Caco-2 (cell line): ENCODE data around the gene DIRAS1. TPM values are rescaled to one million over a fixed set of nuclear protein-coding genes. Genes with fewer than 3 reads are reported as not detected.

Experiments
- BruUV-seq: library from RNA; stranded (reverse); fragments of 400-500 nt; replicated peaks from 2 replicates; lab custom pipeline; 2021; lab: Mats Ljungman, UMichigan
- CTCF ChIA-PET: fragments of 300-600 bp; sonication (Branson Sonifier 250); formaldehyde crosslinking; loops from one replicate; lab custom pipeline; 2022; ENCODE audit warnings: antibody characterized with exemption; lab: Charles Lee
- POLR2A ChIA-PET: fragments of 300-600 bp; sonication (Branson Sonifier 250); formaldehyde crosslinking; loops from one replicate; lab custom pipeline; 2022; ENCODE audit warnings: antibody characterized with exemption; lab: Charles Lee
- DNase-seq, 2 experiments: peaks; one replicate each; pipeline versions ENCODE4 v3.0.0 to v3.0.0-alpha.2; 2020 to 2022
- H3K27me3 ChIP-seq: replicated peaks from 2 replicates; pipeline ENCODE4 v1.6.0; 2011; ENCODE audit warnings: low read length; ENCODE audit not compliant: control insufficient read depth, insufficient read depth
- H3K36me3 ChIP-seq: 2 replicates; pipeline ENCODE4 v1.5.1; 2011; ENCODE audit warnings: low read length; ENCODE audit not compliant: control insufficient read depth, insufficient read depth
- H3K4me1 ChIP-seq: fragments of 250-450 bp; sonication (Bioruptor Pico); 2 replicates; pipeline ENCODE4 v1.5.1; 2020; ENCODE audit warnings: mild to moderate bottlenecking
- H3K4me3 ChIP-seq: 2 replicates; pipeline ENCODE4 v1.5.1; 2011; ENCODE audit warnings: low read depth, mild to moderate bottlenecking, control low read depth, low read length
- H3K9me3 ChIP-seq: fragments of 250-450 bp; sonication (Bioruptor Pico); 2 replicates; pipeline ENCODE4 v1.5.1; 2020; ENCODE audit warnings: mild to moderate bottlenecking, moderate library complexity
- H3K27ac Mint-ChIP-seq: one replicate; pipeline ENCODE4 v1.8.0; 2022; ENCODE audit warnings: mixed read lengths; ENCODE audit not compliant: unreplicated experiment
- H3K27me3 Mint-ChIP-seq: one replicate; pipeline ENCODE4 v1.8.0; 2022; ENCODE audit warnings: mixed read lengths; ENCODE audit not compliant: insufficient read depth, unreplicated experiment
- H3K36me3 Mint-ChIP-seq: one replicate; pipeline ENCODE4 v1.8.0; 2022; ENCODE audit warnings: mild to moderate bottlenecking, mixed read lengths; ENCODE audit not compliant: insufficient read depth, unreplicated experiment
- H3K4me1 Mint-ChIP-seq: one replicate; pipeline ENCODE4 v1.8.0; 2022; ENCODE audit warnings: low read depth, mixed read lengths; ENCODE audit not compliant: unreplicated experiment
- H3K4me3 Mint-ChIP-seq: one replicate; pipeline ENCODE4 v1.8.0; 2022; ENCODE audit warnings: mild to moderate bottlenecking, moderate library complexity, mixed read lengths; ENCODE audit not compliant: unreplicated experiment
- H3K9me3 Mint-ChIP-seq: one replicate; pipeline ENCODE4 v1.8.0; 2022; ENCODE audit warnings: mixed read lengths; ENCODE audit not compliant: unreplicated experiment
- intact Hi-C: fragments of 100-400 bp; cut with micrococcal nuclease; formaldehyde crosslinking; loops from one replicate; pipeline ENCODE4 v1.10.0; 2022; ENCODE audit not compliant: unreplicated experiment
- total RNA-seq: library from RNA; stranded (reverse); gene quantifications from 2 replicates; pipeline ENCODE4 v1.2.3, GENCODE V29; 2022
- TF ChIP-seq, protein P1 (sequence below), 2 experiments: fragments of 200-600 bp in 1 of 2; IDR thresholded peaks; 1 replicate in 1 of 2; 2 replicates in 1 of 2; pipeline versions ENCODE4 v1.5.1 to v1.8.0; 2011 to 2022; ENCODE audit warnings: antibody characterized with exemption in 1 of 2, control low read depth in 1 of 2, inconsistent platforms in 1 of 2, low read depth in 1 of 2, low read length in 1 of 2, mild to moderate bottlenecking in 1 of 2, moderate library complexity in 1 of 2; ENCODE audit not compliant: insufficient read depth in 1 of 2, severe bottlenecking in 1 of 2, unreplicated experiment in 1 of 2

The DIRAS1 gene
- total RNA-seq, 1 experiment from 2014 or later, result 2.3 TPM

DNA sequence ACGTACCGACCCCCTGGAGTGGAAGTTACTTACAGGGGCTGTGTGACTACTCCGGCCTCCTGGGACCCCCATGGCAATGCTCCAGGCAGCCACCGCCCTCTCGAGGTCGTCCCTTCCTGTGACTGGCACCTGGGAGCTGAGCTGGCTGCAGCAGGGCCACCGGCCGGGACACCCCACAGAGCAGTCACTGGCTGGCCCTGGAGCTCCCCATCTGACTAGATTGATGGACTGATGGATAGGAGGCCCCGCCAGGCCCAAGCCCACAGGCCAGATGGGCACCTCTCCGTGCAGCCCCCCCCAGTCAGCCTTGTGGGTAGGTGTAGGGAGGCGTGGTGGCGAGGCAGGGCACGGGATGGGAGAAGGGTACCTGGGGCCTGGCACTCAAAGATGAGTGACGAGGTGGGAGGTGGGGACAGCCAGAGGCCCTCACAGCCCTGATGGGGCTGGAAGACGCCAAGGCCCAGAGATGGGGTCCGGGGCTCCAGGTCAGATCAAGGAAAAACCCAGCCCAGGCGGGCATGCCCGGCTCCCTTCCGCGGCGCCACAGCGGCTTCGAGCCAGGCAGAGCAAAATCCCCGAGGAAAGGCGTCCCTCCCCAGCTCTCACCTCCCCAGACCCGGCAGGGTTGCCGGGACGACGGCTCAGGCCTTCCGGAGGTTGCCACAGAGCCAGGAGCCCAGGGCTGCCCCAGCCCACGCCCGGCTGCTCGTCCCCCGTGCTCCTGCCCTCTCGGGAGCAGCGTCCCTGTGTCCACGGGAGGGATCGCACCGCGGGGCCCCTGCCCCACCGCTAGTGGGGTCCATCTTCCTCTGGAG lies 10.2 kb upstream of the DIRAS1 start:
- Mint-ChIP-seq H3K4me3 (no peak overlapping the region), H3K36me3 (no peaks in the 10 kb centered on the region), H3K27ac (no peak overlapping the region), H3K9me3 (no peaks in the 10 kb centered on the region), H3K4me1 (no peaks in the 10 kb centered on the region), H3K27me3 (no peaks in the 10 kb centered on the region)
- H3K9me3 ChIP-seq, result no peaks in the 10 kb centered on the region
- ChIA-PET POLR2A (no interaction called here), CTCF (no interaction called here)
- no peak for DNase-seq
- H3K36me3 ChIP-seq, result no peaks in the 10 kb centered on the region
- intact Hi-C loops, result no loop called here
- H3K27me3 ChIP-seq, result no peaks in the 10 kb centered on the region
- no peak overlapping the region for H3K4me3 ChIP-seq
- H3K4me1 ChIP-seq, result no peaks in the 10 kb centered on the region
- BruUV-seq, result no TSS peak
- TF ChIP-seq, protein P1, sequence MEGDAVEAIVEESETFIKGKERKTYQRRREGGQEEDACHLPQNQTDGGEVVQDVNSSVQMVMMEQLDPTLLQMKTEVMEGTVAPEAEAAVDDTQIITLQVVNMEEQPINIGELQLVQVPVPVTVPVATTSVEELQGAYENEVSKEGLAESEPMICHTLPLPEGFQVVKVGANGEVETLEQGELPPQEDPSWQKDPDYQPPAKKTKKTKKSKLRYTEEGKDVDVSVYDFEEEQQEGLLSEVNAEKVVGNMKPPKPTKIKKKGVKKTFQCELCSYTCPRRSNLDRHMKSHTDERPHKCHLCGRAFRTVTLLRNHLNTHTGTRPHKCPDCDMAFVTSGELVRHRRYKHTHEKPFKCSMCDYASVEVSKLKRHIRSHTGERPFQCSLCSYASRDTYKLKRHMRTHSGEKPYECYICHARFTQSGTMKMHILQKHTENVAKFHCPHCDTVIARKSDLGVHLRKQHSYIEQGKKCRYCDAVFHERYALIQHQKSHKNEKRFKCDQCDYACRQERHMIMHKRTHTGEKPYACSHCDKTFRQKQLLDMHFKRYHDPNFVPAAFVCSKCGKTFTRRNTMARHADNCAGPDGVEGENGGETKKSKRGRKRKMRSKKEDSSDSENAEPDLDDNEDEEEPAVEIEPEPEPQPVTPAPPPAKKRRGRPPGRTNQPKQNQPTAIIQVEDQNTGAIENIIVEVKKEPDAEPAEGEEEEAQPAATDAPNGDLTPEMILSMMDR (IDR thresholded peaks at IDR 0.05; ENCODE audit: insufficient read depth in 1 of 2, low read depth in 1 of 2, low read length in 1 of 2, severe bottlenecking in 1 of 2, unreplicated experiment in 1 of 2), result no peak

DNA sequence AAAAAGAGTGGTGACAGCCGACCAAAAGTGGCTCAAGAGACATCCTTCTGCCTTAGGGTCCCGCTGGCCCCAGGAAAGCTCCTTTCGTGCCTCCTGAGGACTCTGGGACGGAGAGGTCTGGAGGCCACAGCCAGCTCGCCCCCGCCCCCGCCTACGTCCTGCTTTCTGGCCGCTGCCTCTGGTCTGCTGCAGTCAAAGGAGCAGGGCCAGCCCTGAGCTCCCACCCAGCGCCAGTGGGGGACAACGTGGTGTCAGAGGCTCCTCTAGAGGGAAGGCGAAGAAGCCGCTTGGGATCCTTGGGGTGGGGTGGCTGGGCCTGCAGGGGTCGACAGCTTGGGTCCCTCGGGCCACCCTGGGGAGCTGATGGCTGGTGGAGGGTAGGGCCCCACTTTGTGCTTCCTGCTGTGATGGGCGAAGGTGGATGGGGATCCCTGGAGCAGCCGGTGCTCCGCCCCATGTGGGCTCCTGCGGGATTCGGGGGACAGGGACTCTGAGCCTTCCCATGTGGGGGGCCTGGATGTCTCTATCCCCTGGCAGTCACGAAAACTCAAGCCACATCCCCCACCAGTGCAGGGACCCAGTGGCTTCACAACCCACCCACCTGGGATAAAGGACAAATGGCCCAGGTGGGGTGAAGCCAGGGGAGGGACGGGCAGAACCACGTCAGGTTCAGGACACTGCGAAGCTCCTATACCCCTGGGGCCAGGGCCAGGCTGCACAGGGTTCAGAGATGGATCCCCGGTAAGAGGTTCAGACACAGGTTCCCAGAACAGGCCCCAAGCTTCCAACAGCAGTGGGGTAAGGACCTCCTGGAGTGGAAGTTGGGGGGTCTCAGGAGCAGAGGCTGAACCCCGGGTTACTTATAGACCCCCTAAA lies 9.0 kb upstream of the DIRAS1 start:
- BruUV-seq, result no TSS peak
- intact Hi-C loops, result no loop called here
- Histone ChIP-seq H3K36me3 (no peaks in the 10 kb centered on the region), H3K9me3 (no peaks in the 10 kb centered on the region), H3K4me1 (no peaks in the 10 kb centered on the region), H3K4me3 (no peak overlapping the region), H3K27me3 (no peaks in the 10 kb centered on the region)
- ChIA-PET POLR2A (no interaction called here), CTCF (interaction anchor here (0.7 kb wide), 1 partner anchor 253 kb away, joined by 3 read pairs; no protein-coding TSS in a partner anchor)
- Mint-ChIP-seq H3K4me3 (no peak overlapping the region), H3K9me3 (no peaks in the 10 kb centered on the region), H3K36me3 (no peaks in the 10 kb centered on the region), H3K4me1 (no peaks in the 10 kb centered on the region), H3K27me3 (peaks cover 2% of the 10 kb centered on the region), H3K27ac (no peak overlapping the region)
- TF ChIP-seq, protein P1 (IDR thresholded peaks at IDR 0.05; ENCODE audit: insufficient read depth in 1 of 2, low read depth in 1 of 2, low read length in 1 of 2, severe bottlenecking in 1 of 2, unreplicated experiment in 1 of 2), result no peak
- DNase-seq, result no peak

DNA sequence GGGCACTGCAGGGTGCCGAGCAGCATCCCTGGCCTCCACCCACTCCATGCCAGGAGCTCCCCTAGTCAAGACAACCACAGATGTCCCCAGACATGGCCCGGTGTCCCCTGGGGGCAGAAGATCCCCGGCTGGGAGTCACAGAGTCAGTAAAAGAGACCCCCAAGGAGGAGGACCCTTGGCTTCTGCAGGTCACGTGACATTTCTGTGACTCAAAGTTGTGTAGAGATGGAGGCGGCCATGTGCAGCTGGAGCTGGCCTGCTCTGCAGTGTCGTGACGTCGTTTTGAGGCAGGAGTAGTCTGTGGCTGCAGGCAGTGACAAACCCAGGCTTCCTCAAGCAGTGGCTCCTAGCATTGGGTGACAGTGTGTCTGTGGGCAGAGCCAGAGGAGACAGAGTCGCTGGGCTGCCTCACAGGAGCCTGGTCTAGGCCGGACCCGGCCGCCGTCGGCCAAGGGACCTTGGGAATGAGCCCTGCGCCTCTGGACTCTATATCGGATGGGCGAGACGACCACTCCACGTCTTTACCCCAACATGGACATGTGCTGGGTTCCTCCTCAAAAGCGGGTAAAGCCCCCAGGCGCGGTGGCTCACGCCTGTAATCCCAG lies 7.7 kb upstream of the DIRAS1 start:
- H3K4me1 Mint-ChIP-seq, result no peaks in the 10 kb centered on the region
- no peaks in the 10 kb centered on the region for H3K9me3 Mint-ChIP-seq
- POLR2A ChIA-PET, result no interaction called here
- H3K27me3 Mint-ChIP-seq, result peaks cover 6% of the 10 kb centered on the region
- no peak overlapping the region for H3K4me3 ChIP-seq
- H3K36me3 Mint-ChIP-seq, result no peaks in the 10 kb centered on the region
- H3K27ac Mint-ChIP-seq, result no peak overlapping the region
- no peaks in the 10 kb centered on the region for H3K9me3 ChIP-seq
- no peak overlapping the region for H3K4me3 Mint-ChIP-seq
- intact Hi-C loops, result no loop called here
- CTCF ChIA-PET, result no interaction called here
- no peaks in the 10 kb centered on the region for H3K36me3 ChIP-seq
- TF ChIP-seq, protein P1 (IDR thresholded peaks at IDR 0.05; ENCODE audit: insufficient read depth in 1 of 2, low read depth in 1 of 2, low read length in 1 of 2, severe bottlenecking in 1 of 2, unreplicated experiment in 1 of 2), result no peak
- BruUV-seq, result no TSS peak
- H3K27me3 ChIP-seq, result no peaks in the 10 kb centered on the region
- no peak for DNase-seq
- no peaks in the 10 kb centered on the region for H3K4me1 ChIP-seq
